HepG2 (cell line): Measurements from ENCODE around the gene OTUB2. TPM values are rescaled to one million over a fixed set of nuclear protein-coding genes. Genes with fewer than 3 reads are reported as not detected.
A peak's percentile ranks its signal among the peaks of the same experiment; 100 is the strongest.

Experiments used
- BRD4 ChIP-seq: sonication (generic); formaldehyde crosslinking; IDR thresholded peaks from 2 replicates; pipeline ENCODE4 v1.4.0; 2020; ENCODE audit warnings: missing genetic modification reagents
- DPF2 ChIP-seq: sonication (generic); formaldehyde crosslinking; IDR thresholded peaks from 2 replicates; pipeline ENCODE4 v1.4.0; 2020; ENCODE audit warnings: mild to moderate bottlenecking, low read depth, missing genetic modification reagents, borderline replicate concordance
- IRX3 ChIP-seq: sonication (generic); formaldehyde crosslinking; IDR thresholded peaks from 2 replicates; pipeline ENCODE4 v1.8.1; 2023; ENCODE audit warnings: mild to moderate bottlenecking, low read depth, missing genetic modification reagents, borderline replicate concordance
- MAFF ChIP-seq: IDR thresholded peaks from 2 replicates; pipeline ENCODE4 v1.6.1; 2011; ENCODE audit warnings: low read depth, low read length, improper control_type of control experiment
- MEF2D ChIP-seq: sonication (generic); formaldehyde crosslinking; IDR thresholded peaks from 2 replicates; pipeline ENCODE4 v1.5.1; 2020; ENCODE audit warnings: mild to moderate bottlenecking, missing genetic modification reagents
- NFYC ChIP-seq: IDR thresholded peaks from 2 replicates; pipeline ENCODE4 v1.6.1; 2016; ENCODE audit warnings: missing genetic modification reagents, missing compliant biosample characterization
- RBAK ChIP-seq: sonication (generic); formaldehyde crosslinking; IDR thresholded peaks from 2 replicates; pipeline ENCODE4 v1.5.1; 2020; ENCODE audit warnings: mild to moderate bottlenecking, missing genetic modification reagents
- RXRB ChIP-seq: IDR thresholded peaks from 2 replicates; pipeline ENCODE4 v1.6.1; 2016; ENCODE audit warnings: borderline replicate concordance, missing genetic modification reagents, missing compliant biosample characterization
- SOX6 ChIP-seq, 2 experiments: fragments of 450-650 bp in 1 of 2; sonication (generic) in 1 of 2; formaldehyde crosslinking in 1 of 2; IDR thresholded peaks; 2 replicates each; pipeline versions ENCODE4 v1.4.0 to v1.6.1; 2017 to 2020; ENCODE audit warnings: antibody characterized with exemption in 1 of 2, mild to moderate bottlenecking in 1 of 2, missing genetic modification reagents in 1 of 2
- ZHX1 ChIP-seq: sonication (generic); formaldehyde crosslinking; IDR thresholded peaks from 2 replicates; pipeline ENCODE4 v1.8.1; 2022; ENCODE audit warnings: low read depth, mild to moderate bottlenecking, missing genetic modification reagents
- ZNF232 ChIP-seq: sonication (generic); formaldehyde crosslinking; IDR thresholded peaks from 2 replicates; pipeline ENCODE4 v1.4.0; 2020; ENCODE audit warnings: missing genetic modification reagents, borderline replicate concordance
- ZNF614 ChIP-seq: IDR thresholded peaks from 2 replicates; pipeline ENCODE4 v1.6.1; 2018; ENCODE audit warnings: missing biosample characterization, missing genetic modification reagents, inconsistent platforms, borderline replicate concordance
- ZNF7 ChIP-seq: IDR thresholded peaks from 2 replicates; pipeline ENCODE4 v1.6.1; 2016; ENCODE audit warnings: missing biosample characterization, missing genetic modification reagents
- polyA plus RNA-seq, 8 experiments: library from polyadenylated mRNA; depleted of rRNA in 3 of 8; stranded (reverse) in 7 of 8; unstranded in 1 of 8; fragments of >200 nt; fragmentation: Illumina TruSeq in 4 of 8; extraction: Trizol in 4 of 8; gene quantifications; 2 replicates each; pipeline versions ENCODE4 v1.2.1 to v1.2.3, GENCODE V29; 2011 to 2016; ENCODE audit warnings: low read depth in 4 of 8, missing spikeins in 1 of 8, mixed read lengths in 1 of 8; ENCODE audit not compliant: insufficient read depth in 1 of 8
- total RNA-seq, 5 experiments: library from RNA; depleted of rRNA; stranded (reverse); fragments of >200 nt; fragmentation: Illumina TruSeq; extraction: Trizol; gene quantifications; 2 replicates each; pipeline ENCODE4 v1.2.3, GENCODE V29; 2016; ENCODE audit warnings: low read depth in 1 of 5
- TF ChIP-seq, protein P1 (sequence below): sonication (generic); formaldehyde crosslinking; IDR thresholded peaks from 2 replicates; pipeline ENCODE4 v1.5.0; 2020; ENCODE audit warnings: missing genetic modification reagents
- TF ChIP-seq, protein P2 (sequence below): sonication (generic); formaldehyde crosslinking; conservative IDR thresholded peaks from 2 replicates; pipeline ENCODE4 v1.8.1; 2023; ENCODE audit warnings: missing genetic modification reagents
- TF ChIP-seq, protein P3 (sequence below): sonication (generic); formaldehyde crosslinking; IDR thresholded peaks from 2 replicates; pipeline ENCODE4 v1.4.0; 2020; ENCODE audit warnings: mild to moderate bottlenecking, missing genetic modification reagents

The OTUB2 gene
- total and polyA plus RNA-seq, 2 of the 13 experiments (the other 11 are each of a cell fraction or from before 2014, with no cell fraction given): 2.2 to 2.4 TPM

DNA sequence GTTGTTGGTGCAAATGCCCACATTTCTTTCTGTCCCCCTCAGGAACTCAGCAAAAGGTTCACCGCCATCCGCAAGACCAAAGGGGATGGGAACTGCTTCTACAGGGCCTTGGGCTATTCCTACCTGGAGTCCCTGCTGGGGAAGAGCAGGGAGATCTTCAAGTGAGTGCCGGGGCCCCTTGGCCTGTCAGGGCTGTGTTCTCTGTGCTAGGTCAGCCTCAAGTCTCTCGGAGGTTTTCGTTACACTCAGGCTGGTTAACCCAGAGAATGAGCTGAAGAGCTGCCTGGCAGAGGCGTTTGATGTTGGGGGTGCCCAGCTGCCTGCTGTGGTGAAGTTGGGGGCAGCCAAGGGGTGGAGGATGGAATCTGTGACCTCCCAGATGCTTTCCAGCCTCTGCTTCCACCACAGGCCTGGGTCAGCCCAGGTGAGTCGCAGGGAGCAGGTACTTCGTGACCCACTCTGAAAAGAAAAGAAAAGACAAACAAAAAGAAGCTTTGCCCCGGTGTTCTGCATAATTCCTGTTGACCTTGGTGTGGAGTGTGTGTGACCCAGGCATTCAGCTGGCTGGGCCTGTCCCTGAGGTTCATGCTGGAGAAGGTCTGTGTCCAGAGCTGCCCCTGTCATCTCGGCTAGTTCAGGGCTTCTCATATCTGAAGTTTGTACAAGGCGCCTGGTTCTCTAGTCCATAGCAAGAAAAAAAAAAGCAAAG lies 12.9 kb downstream of the OTUB2 start (continued):
- TF ChIP-seq SOX6 (IDR thresholded peaks at IDR 0.05) (no peak), SOX6 (CRISPR knock-in tag; IDR thresholded peaks at IDR 0.05) (peak; percentile 67), NFYC (CRISPR knock-in tag) (no peak), MEF2D (CRISPR knock-in tag) (no peak), IRX3 (CRISPR knock-in tag) (no peak), RXRB (CRISPR knock-in tag) (peak; percentile 48), ZNF614 (CRISPR knock-in tag) (no peak), ZHX1 (no peak), BRD4 (CRISPR knock-in tag) (no peak), RBAK (no peak), ZNF232 (CRISPR knock-in tag) (no peak), ZNF7 (CRISPR knock-in tag) (no peak), MAFF (no peak), DPF2 (CRISPR knock-in tag) (no peak)
- TF ChIP-seq, protein P1, sequence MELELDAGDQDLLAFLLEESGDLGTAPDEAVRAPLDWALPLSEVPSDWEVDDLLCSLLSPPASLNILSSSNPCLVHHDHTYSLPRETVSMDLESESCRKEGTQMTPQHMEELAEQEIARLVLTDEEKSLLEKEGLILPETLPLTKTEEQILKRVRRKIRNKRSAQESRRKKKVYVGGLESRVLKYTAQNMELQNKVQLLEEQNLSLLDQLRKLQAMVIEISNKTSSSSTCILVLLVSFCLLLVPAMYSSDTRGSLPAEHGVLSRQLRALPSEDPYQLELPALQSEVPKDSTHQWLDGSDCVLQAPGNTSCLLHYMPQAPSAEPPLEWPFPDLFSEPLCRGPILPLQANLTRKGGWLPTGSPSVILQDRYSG: no peak
- TF ChIP-seq, protein P2, sequence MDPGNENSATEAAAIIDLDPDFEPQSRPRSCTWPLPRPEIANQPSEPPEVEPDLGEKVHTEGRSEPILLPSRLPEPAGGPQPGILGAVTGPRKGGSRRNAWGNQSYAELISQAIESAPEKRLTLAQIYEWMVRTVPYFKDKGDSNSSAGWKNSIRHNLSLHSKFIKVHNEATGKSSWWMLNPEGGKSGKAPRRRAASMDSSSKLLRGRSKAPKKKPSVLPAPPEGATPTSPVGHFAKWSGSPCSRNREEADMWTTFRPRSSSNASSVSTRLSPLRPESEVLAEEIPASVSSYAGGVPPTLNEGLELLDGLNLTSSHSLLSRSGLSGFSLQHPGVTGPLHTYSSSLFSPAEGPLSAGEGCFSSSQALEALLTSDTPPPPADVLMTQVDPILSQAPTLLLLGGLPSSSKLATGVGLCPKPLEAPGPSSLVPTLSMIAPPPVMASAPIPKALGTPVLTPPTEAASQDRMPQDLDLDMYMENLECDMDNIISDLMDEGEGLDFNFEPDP (CRISPR knock-in tag): no peak
- TF ChIP-seq, protein P3, sequence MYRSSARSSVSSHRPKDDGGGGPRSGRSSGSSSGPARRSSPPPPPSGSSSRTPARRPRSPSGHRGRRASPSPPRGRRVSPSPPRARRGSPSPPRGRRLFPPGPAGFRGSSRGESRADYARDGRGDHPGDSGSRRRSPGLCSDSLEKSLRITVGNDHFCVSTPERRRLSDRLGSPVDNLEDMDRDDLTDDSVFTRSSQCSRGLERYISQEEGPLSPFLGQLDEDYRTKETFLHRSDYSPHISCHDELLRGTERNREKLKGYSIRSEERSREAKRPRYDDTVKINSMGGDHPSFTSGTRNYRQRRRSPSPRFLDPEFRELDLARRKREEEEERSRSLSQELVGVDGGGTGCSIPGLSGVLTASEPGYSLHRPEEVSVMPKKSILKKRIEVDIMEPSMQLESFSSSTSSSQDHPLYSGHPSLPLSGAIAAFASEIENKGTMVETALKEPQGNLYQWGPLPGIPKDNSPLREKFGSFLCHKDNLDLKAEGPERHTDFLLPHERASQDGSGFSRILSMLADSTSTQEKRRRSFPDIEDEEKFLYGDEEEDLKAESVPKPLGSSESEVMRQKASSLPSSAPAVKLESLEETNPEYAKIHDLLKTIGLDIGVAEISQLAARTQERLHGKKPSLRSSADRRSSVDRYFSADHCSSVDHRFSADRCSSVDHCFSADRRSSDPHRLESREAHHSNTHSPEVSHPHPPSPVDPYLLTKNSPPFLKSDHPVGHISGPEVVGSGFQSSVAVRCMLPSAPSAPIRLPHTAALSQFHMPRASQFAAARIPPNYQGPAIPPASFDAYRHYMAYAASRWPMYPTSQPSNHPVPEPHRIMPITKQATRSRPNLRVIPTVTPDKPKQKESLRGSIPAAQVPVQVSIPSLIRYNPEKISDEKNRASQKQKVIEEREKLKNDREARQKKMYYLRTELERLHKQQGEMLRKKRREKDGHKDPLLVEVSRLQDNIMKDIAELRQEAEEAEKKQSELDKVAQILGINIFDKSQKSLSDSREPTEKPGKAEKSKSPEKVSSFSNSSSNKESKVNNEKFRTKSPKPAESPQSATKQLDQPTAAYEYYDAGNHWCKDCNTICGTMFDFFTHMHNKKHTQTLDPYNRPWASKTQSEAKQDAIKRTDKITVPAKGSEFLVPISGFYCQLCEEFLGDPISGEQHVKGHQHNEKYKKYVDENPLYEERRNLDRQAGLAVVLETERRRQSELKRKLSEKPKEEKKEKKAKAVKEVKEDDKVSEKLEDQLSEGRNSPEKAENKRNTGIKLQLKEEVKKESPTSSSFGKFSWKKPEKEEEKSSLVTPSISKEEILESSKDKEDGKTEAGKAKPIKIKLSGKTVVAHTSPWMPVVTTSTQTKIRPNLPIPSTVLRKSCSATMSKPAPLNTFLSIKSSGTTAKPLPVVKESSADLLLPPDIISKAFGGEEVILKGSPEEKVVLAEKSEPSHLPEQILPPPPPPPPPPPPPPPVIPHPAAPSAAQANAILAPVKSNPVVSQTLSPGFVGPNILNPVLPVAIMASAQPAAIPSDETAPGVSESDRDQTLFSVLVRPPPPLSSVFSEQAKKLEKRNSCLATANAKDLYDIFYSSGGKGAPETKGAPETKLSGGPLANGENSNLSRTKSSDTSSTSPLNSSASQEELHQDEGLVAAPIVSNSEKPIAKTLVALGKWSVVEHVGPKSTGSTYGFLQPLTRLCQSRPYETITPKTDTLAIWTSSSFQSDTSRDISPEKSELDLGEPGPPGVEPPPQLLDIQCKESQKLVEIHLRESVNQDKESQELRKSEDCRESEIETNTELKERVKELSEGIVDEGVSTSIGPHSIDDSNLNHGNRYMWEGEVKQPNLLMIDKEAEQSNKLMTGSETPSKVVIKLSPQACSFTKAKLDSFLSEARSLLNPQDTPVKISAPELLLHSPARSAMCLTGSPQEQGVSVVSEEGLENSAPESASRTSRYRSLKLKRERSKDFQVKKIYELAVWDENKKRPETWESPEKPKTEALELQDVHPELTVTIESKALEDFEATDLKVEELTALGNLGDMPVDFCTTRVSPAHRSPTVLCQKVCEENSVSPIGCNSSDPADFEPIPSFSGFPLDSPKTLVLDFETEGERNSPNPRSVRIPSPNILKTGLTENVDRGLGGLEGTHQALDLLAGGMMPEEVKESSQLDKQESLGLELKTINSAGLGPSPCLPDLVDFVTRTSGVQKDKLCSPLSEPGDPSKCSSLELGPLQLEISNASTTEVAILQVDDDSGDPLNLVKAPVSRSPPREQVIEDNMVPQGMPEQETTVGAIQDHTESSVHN (CRISPR knock-in tag): no peak
